Measurements from ENCODE around the gene NCL. TPM values are rescaled to one million over a fixed set of nuclear protein-coding genes. Genes with fewer than 3 reads are reported as not detected.

NCL gene
- total RNA-seq (ENCODE audit: insufficient read depth, low replicate concordance) = 117 TPM

GRCh38 chr2:231463698-231464575 is at the start of gene NCL:
Gene NCL, minus strand, starts transcription at chr2:231464484. Its CDS starts 131 bp downstream, at chr2:231464353.
- DNase-seq (ENCODE audit: low spot score) = peak; percentile 99

DNA sequence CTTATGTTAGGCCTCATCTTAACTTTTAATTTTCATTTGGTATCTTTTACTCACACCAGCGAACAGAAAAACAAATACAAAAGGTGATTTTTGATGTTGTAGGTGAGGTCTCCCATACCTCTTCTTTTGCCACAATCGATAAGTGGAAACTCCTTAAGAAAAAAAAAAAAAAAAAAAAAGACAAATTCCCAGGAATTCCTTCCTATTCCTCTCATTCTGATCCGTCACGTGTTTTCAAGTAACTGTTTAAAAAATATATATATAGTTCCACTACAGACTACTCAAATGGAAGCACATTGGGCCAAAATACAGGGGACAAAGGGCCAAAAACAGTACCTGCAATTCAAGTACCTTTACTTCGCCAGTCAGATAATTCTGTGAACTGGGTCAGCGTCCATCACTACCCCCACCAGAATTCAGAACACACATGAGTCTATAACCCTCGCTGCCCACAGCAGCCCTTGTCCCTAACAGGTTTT is 49.5 kb upstream of the NCL start:
- no peak for DNase-seq (ENCODE audit: low spot score)

DNA sequence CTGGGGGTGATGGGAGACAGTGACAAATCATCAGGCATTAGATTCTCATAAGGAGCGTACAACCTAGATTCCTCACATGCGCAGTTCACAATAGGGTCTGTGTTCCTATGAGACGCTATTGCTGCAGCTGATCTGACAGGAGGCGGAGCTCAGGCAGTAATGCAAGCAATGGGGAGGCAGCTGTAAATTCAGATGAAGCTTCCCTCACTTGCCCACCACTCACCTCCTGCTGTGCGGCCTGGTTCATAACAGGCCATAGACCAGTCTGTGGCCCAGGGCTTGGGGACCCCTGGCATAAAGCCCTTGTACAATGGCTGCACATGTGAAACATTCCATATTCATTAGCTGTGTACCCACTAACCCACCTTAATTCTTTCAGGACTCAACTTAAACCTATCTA is 47.9 kb upstream of the NCL start:
- DNase-seq (ENCODE audit: low spot score) = no peak

GRCh38 chr2:231503766-231504165 is 39.5 kb upstream of the NCL start:
- DNase-seq (ENCODE audit: low spot score) = no peak

DNA sequence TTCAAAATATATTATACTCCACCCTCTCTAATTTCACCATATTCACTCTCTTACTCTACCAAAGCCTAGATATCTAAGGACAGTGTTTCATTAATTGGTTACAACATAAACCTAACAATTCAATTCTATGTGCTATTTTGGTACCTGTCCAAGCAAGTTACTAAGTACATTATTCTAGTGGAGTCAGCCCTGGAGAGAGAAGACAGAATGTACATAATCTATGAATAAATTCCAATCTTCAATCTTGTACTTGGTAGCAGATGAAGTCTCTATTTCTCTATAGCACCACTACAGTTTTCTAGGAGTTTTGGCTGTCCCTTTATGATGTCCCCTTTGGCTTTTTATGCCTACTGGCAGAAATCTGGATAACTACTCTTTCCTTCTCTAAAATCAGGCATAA is 38.3 kb upstream of the NCL start:
- DNase-seq (ENCODE audit: low spot score) = no peak

GRCh38 chr2:231497651-231498050 is 33.4 kb upstream of the NCL start:
- DNase-seq (ENCODE audit: low spot score) = no peak

- no peak for DNase-seq (ENCODE audit: low spot score)
These were observed 30.4 kb upstream of the NCL start for GRCh38 chr2:231494669-231495068.

DNA sequence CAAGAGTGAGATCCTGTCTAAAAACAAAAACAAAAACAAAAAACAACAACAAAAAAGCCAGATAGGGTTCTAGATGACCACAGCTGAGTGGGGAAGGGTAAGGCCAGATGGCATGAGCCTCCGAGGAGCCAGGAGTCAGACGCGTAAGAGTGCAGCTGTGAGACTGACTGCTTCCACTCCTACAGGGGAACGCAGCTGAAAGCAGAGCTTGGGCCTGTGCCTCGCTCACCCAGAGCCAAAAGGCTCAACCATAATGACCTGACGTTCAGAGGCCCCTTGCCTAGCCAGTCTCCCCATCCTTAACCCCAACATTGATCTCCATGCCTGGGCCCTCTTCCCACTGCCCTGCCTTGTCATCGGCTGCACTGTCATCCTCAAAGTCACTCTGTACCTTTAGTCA is 26.5 kb upstream of the NCL start:
- no peak for DNase-seq (ENCODE audit: low spot score)

- DNase-seq (ENCODE audit: low spot score) = no peak
These were observed 25.7 kb upstream of the NCL start for GRCh38 chr2:231489990-231490389.

DNA sequence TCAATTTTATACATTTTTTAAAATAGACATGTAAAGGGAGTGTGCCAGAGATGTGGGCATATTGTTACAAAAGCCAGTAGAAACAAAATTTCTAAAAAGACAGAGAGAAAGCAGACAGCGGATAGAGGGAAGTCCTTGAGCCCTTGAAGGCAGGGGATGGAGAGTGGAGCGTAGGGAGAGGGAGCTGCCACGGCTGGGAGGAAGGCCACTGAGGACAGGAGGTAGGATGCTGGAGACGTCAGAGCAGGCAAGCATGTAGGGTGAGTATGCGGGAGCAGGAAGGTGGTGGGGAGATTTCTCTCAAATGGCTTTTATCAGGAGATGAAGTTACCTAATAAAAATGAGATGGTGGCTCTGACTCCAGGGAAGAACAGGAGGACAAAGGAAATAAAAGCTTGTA is 24.0 kb upstream of the NCL start:
- DNase-seq (ENCODE audit: low spot score) = no peak

DNA sequence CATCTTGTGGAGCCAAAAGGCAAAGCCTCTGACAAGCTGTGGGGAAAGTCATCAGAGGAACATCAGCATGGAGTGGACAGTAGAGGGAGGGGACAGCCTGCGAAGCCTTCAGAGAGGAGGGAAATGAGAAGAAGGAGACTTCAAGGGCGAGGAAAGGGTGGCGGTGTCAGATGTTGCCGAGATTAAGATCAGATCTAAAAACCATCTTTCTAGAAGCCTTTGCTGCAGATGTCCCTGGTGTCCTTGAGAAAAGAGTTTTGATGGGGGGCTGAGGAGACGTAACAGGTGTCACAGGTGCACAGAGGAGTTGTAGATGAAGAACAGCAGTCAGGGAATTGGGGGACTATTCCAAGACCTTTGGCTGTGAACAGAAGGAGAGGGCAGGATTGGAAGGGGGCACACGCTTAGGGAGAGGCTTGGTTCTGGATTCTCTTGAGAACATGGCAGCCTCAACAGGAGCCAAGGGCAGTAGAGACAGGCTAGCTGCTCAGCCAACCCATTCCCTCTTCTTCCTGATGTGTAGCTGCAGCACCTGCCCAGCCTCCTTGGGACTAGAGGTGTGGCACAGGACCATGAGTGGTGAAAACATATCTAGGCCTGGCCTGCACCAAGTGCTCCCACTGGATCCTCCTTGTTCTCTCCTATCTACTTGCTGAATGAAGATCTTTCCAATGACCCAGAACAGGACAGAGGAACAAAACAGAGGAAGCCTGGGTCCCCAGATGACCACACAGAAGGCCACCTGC is 22.7 kb upstream of the NCL start:
- DNase-seq (ENCODE audit: low spot score) = no peak

DNA sequence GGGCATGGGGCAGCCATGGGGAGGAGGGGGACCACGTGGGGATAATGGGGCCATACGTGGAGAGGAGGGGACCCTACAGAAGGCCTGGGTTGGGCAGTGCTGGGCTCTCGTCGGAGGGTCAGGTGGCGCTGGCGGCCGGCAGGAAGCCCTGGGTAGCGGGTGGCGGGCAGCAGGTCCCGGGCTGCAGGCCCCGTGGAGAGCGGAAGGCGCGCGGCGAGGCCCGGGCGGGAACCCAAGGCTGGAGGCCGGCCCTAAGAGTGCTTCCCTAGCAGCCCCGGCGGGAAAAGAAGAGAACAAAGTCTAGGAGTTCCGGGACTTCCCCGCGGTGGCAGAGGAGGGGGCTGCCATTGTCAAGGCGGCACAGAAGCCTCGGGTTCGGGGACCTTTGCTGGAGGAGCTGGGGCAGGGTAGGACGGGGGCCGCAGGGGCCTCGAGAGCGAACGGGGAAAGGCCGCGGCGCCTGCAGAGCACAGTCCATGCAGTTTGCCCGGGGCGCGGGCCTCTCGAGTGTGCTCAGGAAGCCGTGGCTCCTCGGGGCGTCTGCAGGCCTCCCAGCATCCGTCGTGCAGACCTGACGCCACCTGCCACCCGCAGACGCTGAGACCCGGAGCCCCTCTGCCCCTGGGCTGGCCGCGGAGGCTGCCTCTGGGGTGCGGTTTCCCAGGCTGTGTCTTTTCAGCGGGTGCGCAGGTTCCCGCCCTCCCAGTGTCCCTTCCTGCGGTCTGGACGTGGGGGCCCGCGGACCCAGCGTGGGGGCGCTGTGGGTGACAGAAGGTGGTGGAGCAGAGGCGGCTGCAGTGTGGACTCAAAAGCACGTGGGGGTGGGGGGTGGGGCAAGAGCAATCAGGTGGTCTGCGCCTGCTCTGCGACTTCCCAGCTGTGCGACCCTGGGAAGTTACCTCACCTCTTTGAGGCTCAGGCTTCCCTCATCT is 19.4 kb upstream of the NCL start:
- DNase-seq (ENCODE audit: low spot score) = peak; percentile 41

DNA sequence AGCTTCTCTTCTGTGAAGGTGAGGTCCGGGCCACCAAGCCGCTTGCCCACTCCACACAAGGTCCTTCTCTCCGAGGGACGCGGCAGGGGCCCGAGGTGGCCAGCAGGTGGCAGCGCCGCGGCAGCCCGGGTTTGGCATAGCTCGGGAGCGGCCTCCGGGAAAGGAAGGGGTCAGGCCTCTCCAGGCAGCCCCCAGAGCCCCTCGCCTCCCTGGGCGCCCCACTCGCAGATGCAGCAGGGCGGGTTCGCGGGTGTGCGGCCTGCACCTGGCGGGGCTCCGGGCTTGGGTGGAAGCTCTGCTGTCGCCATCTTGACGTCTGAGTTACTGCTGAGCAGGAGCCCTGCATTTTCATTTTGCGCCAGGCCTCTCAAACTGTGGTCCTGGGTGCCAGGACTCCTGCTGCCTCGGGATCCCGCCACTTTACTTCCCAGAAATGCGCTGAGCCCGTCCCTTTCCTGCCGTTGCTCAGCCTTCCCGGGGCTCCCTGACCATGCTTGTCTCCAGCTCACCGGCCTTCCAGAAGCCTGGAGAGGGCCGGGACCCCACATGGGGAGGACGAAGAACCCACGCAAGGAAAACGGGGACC is 18.6 kb upstream of the NCL start:
- peak; percentile 64 for DNase-seq (ENCODE audit: low spot score)

DNA sequence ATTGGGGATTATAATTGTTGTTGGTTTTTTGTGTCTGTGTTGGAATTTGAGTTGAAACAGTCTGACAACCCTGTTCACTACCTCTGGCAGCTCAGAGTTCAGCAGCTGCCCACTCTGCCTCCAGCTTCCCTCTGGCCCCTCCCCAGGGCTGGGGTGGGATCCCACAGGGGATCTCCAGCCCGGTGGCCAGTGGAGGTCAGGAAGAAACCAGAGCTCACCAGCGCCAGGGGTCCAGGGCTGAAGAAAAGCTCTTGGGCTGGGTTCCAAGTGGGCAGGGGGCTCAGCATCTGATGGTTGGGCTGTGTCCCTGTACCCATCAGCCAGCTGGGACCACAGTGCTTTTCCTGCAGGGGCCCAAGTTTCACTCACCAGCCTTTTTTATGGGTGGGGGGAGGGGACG is 16.5 kb upstream of the NCL start:
- no peak for DNase-seq (ENCODE audit: low spot score)

DNA sequence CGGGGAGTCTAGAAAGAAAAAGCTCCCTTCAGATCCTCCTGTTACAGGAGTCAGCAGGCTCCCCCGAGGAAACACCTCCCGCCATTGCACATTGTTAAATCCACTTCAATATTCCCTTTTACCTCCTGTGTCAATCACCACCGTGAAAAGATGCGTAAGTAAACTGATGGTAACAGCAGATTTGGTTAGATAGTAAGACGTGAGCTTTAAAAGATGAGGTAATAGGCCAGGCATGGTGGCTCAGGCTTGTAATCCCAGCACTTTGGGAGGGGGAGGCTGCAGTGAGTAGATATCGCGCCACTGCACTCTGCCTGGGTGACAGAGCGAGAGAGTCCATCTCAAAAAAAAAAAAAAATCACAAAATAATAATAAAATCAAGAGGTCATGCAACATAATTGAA is 15.2 kb upstream of the NCL start:
- peak; percentile 36 for DNase-seq (ENCODE audit: low spot score)

- DNase-seq (ENCODE audit: low spot score) = no peak
These were observed 12.6 kb upstream of the NCL start for GRCh38 chr2:231476920-231477319.

- DNase-seq (ENCODE audit: low spot score) = no peak
These were observed 11.7 kb upstream of the NCL start for GRCh38 chr2:231475965-231476364.

GRCh38 chr2:231472816-231473215 is 8.5 kb upstream of the NCL start:
- no peak for DNase-seq (ENCODE audit: low spot score)

DNA sequence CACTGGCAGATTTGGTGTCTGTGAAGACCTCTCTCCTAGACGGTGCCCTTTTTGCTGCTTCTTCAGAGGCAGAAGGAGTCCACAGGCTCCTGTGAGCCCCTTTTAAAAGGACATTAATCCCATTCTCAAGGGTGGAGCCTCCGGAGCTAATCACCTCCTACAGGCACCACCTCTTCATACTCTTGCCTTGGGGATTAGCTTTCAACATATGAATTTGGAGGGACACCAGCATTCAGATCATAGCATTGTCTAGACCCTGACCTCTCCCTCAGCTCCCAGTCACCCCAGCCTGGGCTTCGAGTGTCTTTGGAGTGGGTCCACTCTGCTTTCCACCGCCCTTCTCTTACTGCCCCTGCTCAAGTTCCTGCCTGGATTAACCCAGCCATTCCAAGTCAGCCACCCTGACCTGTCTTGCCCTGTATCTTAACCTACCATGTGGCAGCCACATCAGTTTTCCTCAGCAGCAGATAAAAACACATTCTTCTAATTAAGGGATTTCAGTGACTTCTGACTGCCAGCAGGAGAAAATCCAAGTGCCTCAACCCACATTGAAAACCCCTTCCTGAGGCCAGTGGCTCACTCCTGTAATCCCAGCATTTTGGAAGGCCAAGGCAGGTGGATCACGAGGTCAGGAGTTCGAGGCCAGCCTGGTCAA is 6.1 kb upstream of the NCL start:
- DNase-seq (ENCODE audit: low spot score) = no peak

GRCh38 chr2:231469583-231469950 is 5.3 kb upstream of the NCL start:
- DNase-seq (ENCODE audit: low spot score) = no peak

Data from umbilical cord (tissue), 2 donors.